Spleen (tissue), 13 donors: Measurements from ENCODE around the gene NMT2. TPM values are rescaled to one million over a fixed set of nuclear protein-coding genes. Genes with fewer than 3 reads are reported as not detected.
A peak's percentile ranks its signal among the peaks of the same experiment; 100 is the strongest.

Experiments used
- DNase-seq: peaks from one replicate; pipeline ENCODE4 v3.0.0-alpha.2; 2020
- H3K27ac ChIP-seq, 8 donors: fragments of 200-600 bp; sonication (generic) in 7 of 8; 1 replicate in 4 of 8; 2 replicates in 4 of 8; pipeline versions ENCODE4 v1.5.0 to v1.8.0; 2016 to 2021; ENCODE audit warnings: inconsistent platforms in 4 of 8, mild to moderate bottlenecking in 4 of 8, moderate library complexity in 1 of 8
- H3K27me3 ChIP-seq, 7 donors: fragments of 200-600 bp; sonication (generic) in 6 of 7; replicated peaks in 1 of 7; 1 replicate in 4 of 7; 2 replicates in 3 of 7; pipeline versions ENCODE4 v1.5.0 to v1.8.0; 2016 to 2021; ENCODE audit warnings: inconsistent platforms in 3 of 7, mild to moderate bottlenecking in 1 of 7
- H3K36me3 ChIP-seq, 6 donors: fragments of 200-600 bp; sonication (generic) in 5 of 6; 1 replicate in 4 of 6; 2 replicates in 2 of 6; pipeline versions ENCODE4 v1.5.0 to v1.8.0; 2016 to 2021; ENCODE audit warnings: inconsistent platforms in 2 of 6
- H3K4me1 ChIP-seq, 6 donors: fragments of 200-600 bp; sonication (generic) in 5 of 6; 1 replicate in 3 of 6; 2 replicates in 3 of 6; pipeline versions ENCODE4 v1.5.0 to v1.8.0; 2016 to 2021; ENCODE audit warnings: inconsistent platforms in 3 of 6
- H3K4me3 ChIP-seq, 8 donors: fragments of 200-600 bp; sonication (generic) in 7 of 8; 1 replicate in 4 of 8; 2 replicates in 4 of 8; pipeline versions ENCODE4 v1.5.0 to v1.8.0; 2016 to 2021; ENCODE audit warnings: inconsistent platforms in 4 of 8, mild to moderate bottlenecking in 4 of 8, moderate library complexity in 2 of 8
- H3K9me3 ChIP-seq, 8 donors: fragments of 200-600 bp; sonication (generic) in 7 of 8; 1 replicate in 4 of 8; 2 replicates in 4 of 8; pipeline versions ENCODE4 v1.5.0 to v1.8.0; 2016 to 2021; ENCODE audit warnings: inconsistent platforms in 4 of 8
- CTCF ChIP-seq, 11 experiments: fragments of 200-600 bp in 7 of 11; fragments of 450-650 bp in 4 of 11; sonication (generic) in 4 of 11; IDR thresholded peaks in 8 of 11; conservative IDR thresholded peaks in 3 of 11; 1 replicate in 7 of 11; 2 replicates in 4 of 11; pipeline versions ENCODE4 v1.4.0 to v1.8.0; 2016 to 2021; ENCODE audit warnings: antibody characterized with exemption in 11 of 11, inconsistent platforms in 4 of 11, mild to moderate bottlenecking in 1 of 11
- POLR2A ChIP-seq, 3 donors: fragments of 450-650 bp; IDR thresholded peaks; one replicate each; pipeline ENCODE4 v1.5.1; 2017; ENCODE audit warnings: antibody characterized with exemption in 3 of 3, mild to moderate bottlenecking in 1 of 3
- POLR2AphosphoS5 ChIP-seq, 3 donors: sonication (generic); formaldehyde crosslinking; IDR thresholded peaks; one replicate each; pipeline ENCODE4 v1.5.1; 2017; ENCODE audit warnings: antibody characterized with exemption in 3 of 3
- WGBS, 5 donors: extraction: QIAGEN DNeasy Blood & Tissue Kit in 3 of 5; methylation state at CpG; one replicate each; pipeline versions ENCODE4 v1.1.5 to v1.1.7; 2013 to 2018; 5-methylcytosine and 5-hydroxymethylcytosine counted together
- intact Hi-C: fragments of 100-400 bp; cut with DNase I; formaldehyde crosslinking; loops from one replicate; pipeline ENCODE4 v1.15.0; 2023; ENCODE audit warnings: low total_unique reads
- long read RNA-seq, 2 donors: transcript quantifications; one replicate each; lab custom pipeline, GENCODE V29; 2026
- polyA plus RNA-seq, 3 donors: library from polyadenylated mRNA; stranded (reverse); fragments of 200-250 nt; gene quantifications; one replicate each; pipeline ENCODE4 v1.2.1, GENCODE V29; 2013
- total RNA-seq, 7 donors: library from RNA; depleted of rRNA in 3 of 7; stranded (reverse); fragments of >200 nt in 3 of 7; fragmentation: NEBNext Ultra II Directional in 4 of 7; extraction: Animal tissue kit (Norgen Biotek cat#: 25700) in 4 of 7; gene quantifications; one replicate each; pipeline versions ENCODE4 v1.1.0 to v1.2.1, GENCODE V29; 2016 to 2021
- donor health status: healthy with polysubstance abuse.
- donor health status: DM: no; HTN: no; CAD: no; lungs with moderate emphysema.
- donor health status: DM: no; HTN: no; CAD: no.
- donor health status: Bipolar disorder and iron deficiency.
- donor health status: healthy.
- donor health status: DM: no; HTN: no; CAD: no.
- donor health status: DM: yes; HTN: yes; CAD: no.

The NMT2 gene
- total RNA-seq: 10 to 100 TPM; 11.3 to 19.2 (median 14.6) TPM
- polyA plus RNA-seq: 10 to 100 TPM in 1 of 3 donors, 1 to 10 TPM in 2; 4.3 to 10.2 (median 6.0) TPM
- long read RNA-seq, donor 1, partial matches to known transcripts: 0 of 3 reads
- long read RNA-seq, donor 1, other reads (novel, unspliced or antisense): 0 of 3 reads
- long read RNA-seq, donor 2, partial matches to known transcripts: 0 of 1 reads
- long read RNA-seq, donor 2, other reads (novel, unspliced or antisense): 0 of 1 reads

- WGBS, 5 donors: 0 to 1% (median 1%) methylated on average over 26 to 70 of the region's 70 CpGs
- peak; percentile 53 to 94 (median 58) for TF ChIP-seq POLR2A (IDR thresholded peaks at IDR 0.05)
- peak; percentile 96 to 97 (median 96) for TF ChIP-seq POLR2AphosphoS5 (IDR thresholded peaks at IDR 0.05)
- peak in 10 of 11 experiments; percentile 18 to 73 (median 53) for TF ChIP-seq CTCF (IDR thresholded peaks at IDR 0.05 in 8 of 11, conservative IDR thresholded peaks at IDR 0.05 in 3 of 11)
Measured at GRCh38 chr10:15168291-15168785, at the start of gene NMT2. Gene NMT2, minus strand, starts transcription at chr10:15168693. Its CDS starts 81 bp downstream, at chr10:15168612.

GRCh38 chr10:15216700-15217099, 48.2 kb upstream of the NMT2 start:
- Histone ChIP-seq H3K27me3 (no peaks in the 10 kb centered on the region), H3K27ac (no peak overlapping the region), H3K4me3 (no peak overlapping the region), H3K9me3 (no peaks in the 10 kb centered on the region), H3K4me1 (no peaks in the 10 kb centered on the region), H3K36me3 (peaks cover 0 to 24% (median 4%) of the 10 kb centered on the region in 6 donors)
- 74 to 87% (median 85%) methylated on average over 6 of the region's 6 CpGs for WGBS, 5 donors
- TF ChIP-seq POLR2AphosphoS5 (IDR thresholded peaks at IDR 0.05) (no peak), POLR2A (IDR thresholded peaks at IDR 0.05) (no peak), CTCF (IDR thresholded peaks at IDR 0.05 in 8 of 11, conservative IDR thresholded peaks at IDR 0.05 in 3 of 11) (no peak)
- no peak for DNase-seq
- intact Hi-C loops: no loop called here

More at GRCh38 chr10:15168291-15168785, at the start of gene NMT2:
- Histone ChIP-seq H3K27me3 (peaks cover 0 to 9% (median 0%) of the 10 kb centered on the region in 7 donors), H3K4me1 (peaks cover 27 to 59% (median 48%) of the 10 kb centered on the region in 6 donors), H3K9me3 (no peaks in the 10 kb centered on the region), H3K4me3 (peak within 1 kb of the TSS; percentile 56 to 98 (median 90)), H3K27ac (peak within 1 kb of the TSS; percentile 85 to 93 (median 90)), H3K36me3 (no peaks in the 10 kb centered on the region)
- intact Hi-C loops: no loop called here
- DNase-seq: peak; percentile 98

GRCh38 chr10:15214237-15214636, 45.7 kb upstream of the NMT2 start:
- peaks cover 0 to 17% (median 4%) of the 10 kb centered on the region in 6 donors for H3K36me3 ChIP-seq
- peaks cover 5 to 16% (median 14%) of the 10 kb centered on the region in 6 donors for H3K4me1 ChIP-seq
- H3K27ac ChIP-seq: no peak overlapping the region
- 91 to 95% (median 93%) methylated on average over 17 of the region's 17 CpGs for WGBS, 5 donors
- TF ChIP-seq POLR2A (IDR thresholded peaks at IDR 0.05) (no peak), POLR2AphosphoS5 (IDR thresholded peaks at IDR 0.05) (no peak), CTCF (IDR thresholded peaks at IDR 0.05 in 8 of 11, conservative IDR thresholded peaks at IDR 0.05 in 3 of 11) (no peak)
- DNase-seq: no peak
- H3K27me3 ChIP-seq: no peaks in the 10 kb centered on the region
- no peak overlapping the region for H3K4me3 ChIP-seq
- intact Hi-C loops: no loop called here
- H3K9me3 ChIP-seq: no peaks in the 10 kb centered on the region

GRCh38 chr10:15213461-15213861, 45.0 kb upstream of the NMT2 start:
- Histone ChIP-seq H3K9me3 (no peaks in the 10 kb centered on the region), H3K4me1 (peaks cover 8 to 24% (median 18%) of the 10 kb centered on the region in 6 donors), H3K27ac (no peak overlapping the region), H3K4me3 (no peak overlapping the region), H3K36me3 (peaks cover 0 to 17% (median 4%) of the 10 kb centered on the region in 6 donors), H3K27me3 (no peaks in the 10 kb centered on the region)
- no peak for DNase-seq
- WGBS, 5 donors: 92 to 97% (median 94%) methylated on average over 18 of the region's 18 CpGs
- TF ChIP-seq CTCF (IDR thresholded peaks at IDR 0.05 in 8 of 11, conservative IDR thresholded peaks at IDR 0.05 in 3 of 11) (no peak), POLR2AphosphoS5 (IDR thresholded peaks at IDR 0.05) (peak in 1 of 3 donors; percentile 23), POLR2A (IDR thresholded peaks at IDR 0.05) (no peak)
- intact Hi-C loops: no loop called here
